Sigmoid colon (tissue), 7 donors: ENCODE measurements around the gene ACSM3. TPM values are rescaled to one million over a fixed set of nuclear protein-coding genes. Genes with fewer than 3 reads are reported as not detected.

Experiments used
- DNase-seq: peaks from one replicate; pipeline ENCODE4 v3.0.0-alpha.2; 2019
- H3K27ac ChIP-seq, 4 donors: fragments of 200-600 bp; sonication (generic); one replicate each; pipeline ENCODE4 v1.5.1; 2016 to 2019; ENCODE audit warnings: mild to moderate bottlenecking in 1 of 4
- H3K27me3 ChIP-seq, 3 donors: fragments of 200-600 bp; sonication (generic); one replicate each; pipeline ENCODE4 v1.5.1; 2019; ENCODE audit warnings: mild to moderate bottlenecking in 1 of 3
- H3K36me3 ChIP-seq, 4 donors: fragments of 200-600 bp; sonication (generic); one replicate each; pipeline ENCODE4 v1.5.1; 2016 to 2019
- H3K4me1 ChIP-seq, 4 donors: fragments of 200-600 bp; sonication (generic); one replicate each; pipeline ENCODE4 v1.5.1; 2017 to 2019
- H3K4me3 ChIP-seq, 4 donors: fragments of 200-600 bp; sonication (generic); one replicate each; pipeline ENCODE4 v1.5.1; 2017 to 2019; ENCODE audit warnings: mild to moderate bottlenecking in 2 of 4, moderate library complexity in 1 of 4
- H3K9me3 ChIP-seq, 4 donors: fragments of 200-600 bp in 3 of 4; sonication (generic) in 3 of 4; one replicate each; pipeline versions ENCODE4 v1.5.1 to v1.6.1; 2013 to 2019
- EP300 ChIP-seq, 4 donors: sonication (generic); formaldehyde crosslinking; IDR thresholded peaks; one replicate each; pipeline ENCODE4 v1.6.1; 2017; ENCODE audit warnings: antibody characterized with exemption in 4 of 4
- POLR2A ChIP-seq, 2 donors: fragments of 450-650 bp; IDR thresholded peaks; one replicate each; pipeline ENCODE4 v1.6.1; 2016; ENCODE audit warnings: antibody characterized with exemption in 2 of 2, mild to moderate bottlenecking in 2 of 2, moderate library complexity in 2 of 2
- POLR2AphosphoS5 ChIP-seq, 4 donors: sonication (generic); formaldehyde crosslinking; IDR thresholded peaks; one replicate each; pipeline ENCODE4 v1.6.1; 2017; ENCODE audit warnings: antibody characterized with exemption in 4 of 4
- WGBS, 2 donors: extraction: QIAGEN DNeasy Blood & Tissue Kit; methylation state at CpG; one replicate each; pipeline ENCODE4 v1.1.7; 2013; 5-methylcytosine and 5-hydroxymethylcytosine counted together
- intact Hi-C: fragments of 100-400 bp; cut with DNase I; formaldehyde crosslinking; loops from one replicate; pipeline ENCODE4 v1.15.1; 2023
- polyA plus RNA-seq, 3 donors: library from polyadenylated mRNA; stranded (reverse); fragments of 200-250 nt; gene quantifications; one replicate each; pipeline ENCODE4 v1.2.3, GENCODE V29; 2013
- total RNA-seq, 4 donors: library from RNA; depleted of rRNA; stranded (reverse); fragments of >200 nt; gene quantifications; one replicate each; pipeline ENCODE4 v1.1.0, GENCODE V29; 2016
- TF ChIP-seq, protein P1 (sequence below), 4 experiments: fragments of 450-650 bp in 3 of 4; fragments of 200-600 bp in 1 of 4; IDR thresholded peaks; one replicate each; pipeline ENCODE4 v1.5.1; 2016 to 2019; ENCODE audit warnings: antibody characterized with exemption in 4 of 4, mild to moderate bottlenecking in 3 of 4, moderate library complexity in 2 of 4
- donor health status: healthy with polysubstance abuse.
- donor health status: Bipolar disorder and iron deficiency.
- donor health status: healthy.

Gene ACSM3
- total and polyA plus RNA-seq, 7 donors: 12.5 to 25.7 (median 16.2) TPM

DNA sequence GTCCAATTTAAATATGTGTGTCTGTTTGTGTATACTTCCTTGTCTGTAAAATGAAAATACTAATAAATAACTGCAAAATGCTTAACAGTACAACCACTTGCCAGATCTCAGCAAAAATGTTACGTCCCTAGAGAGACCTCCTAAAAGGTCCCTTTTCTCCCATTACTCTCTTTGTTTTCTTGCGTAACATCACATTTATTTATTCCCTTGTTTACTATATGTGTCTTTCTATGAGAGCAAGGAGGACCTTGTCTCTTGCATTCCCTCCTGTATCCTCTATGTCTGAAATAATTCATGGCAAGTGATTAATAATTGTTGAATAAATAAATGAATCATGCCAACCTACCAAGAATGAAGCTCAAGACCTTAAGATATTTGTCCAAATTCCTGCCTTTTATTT lies 1.9 kb downstream of the ACSM3 start:
- Histone ChIP-seq H3K27ac (no peak overlapping the region), H3K4me1 (peaks cover 0 to 3% (median 0%) of the 10 kb centered on the region in 4 donors), H3K27me3 (no peaks in the 10 kb centered on the region), H3K36me3 (no peaks in the 10 kb centered on the region), H3K9me3 (no peaks in the 10 kb centered on the region), H3K4me3 (no peak overlapping the region)
- DNase-seq: no peak
- TF ChIP-seq EP300 (IDR thresholded peaks at IDR 0.05) (no peak), POLR2AphosphoS5 (IDR thresholded peaks at IDR 0.05) (no peak), POLR2A (IDR thresholded peaks at IDR 0.05) (no peak)
- TF ChIP-seq, protein P1, sequence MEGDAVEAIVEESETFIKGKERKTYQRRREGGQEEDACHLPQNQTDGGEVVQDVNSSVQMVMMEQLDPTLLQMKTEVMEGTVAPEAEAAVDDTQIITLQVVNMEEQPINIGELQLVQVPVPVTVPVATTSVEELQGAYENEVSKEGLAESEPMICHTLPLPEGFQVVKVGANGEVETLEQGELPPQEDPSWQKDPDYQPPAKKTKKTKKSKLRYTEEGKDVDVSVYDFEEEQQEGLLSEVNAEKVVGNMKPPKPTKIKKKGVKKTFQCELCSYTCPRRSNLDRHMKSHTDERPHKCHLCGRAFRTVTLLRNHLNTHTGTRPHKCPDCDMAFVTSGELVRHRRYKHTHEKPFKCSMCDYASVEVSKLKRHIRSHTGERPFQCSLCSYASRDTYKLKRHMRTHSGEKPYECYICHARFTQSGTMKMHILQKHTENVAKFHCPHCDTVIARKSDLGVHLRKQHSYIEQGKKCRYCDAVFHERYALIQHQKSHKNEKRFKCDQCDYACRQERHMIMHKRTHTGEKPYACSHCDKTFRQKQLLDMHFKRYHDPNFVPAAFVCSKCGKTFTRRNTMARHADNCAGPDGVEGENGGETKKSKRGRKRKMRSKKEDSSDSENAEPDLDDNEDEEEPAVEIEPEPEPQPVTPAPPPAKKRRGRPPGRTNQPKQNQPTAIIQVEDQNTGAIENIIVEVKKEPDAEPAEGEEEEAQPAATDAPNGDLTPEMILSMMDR (IDR thresholded peaks at IDR 0.05): no peak
- 78 to 86% methylated on average over 2 of the region's 2 CpGs for WGBS, 2 donors
- intact Hi-C loops: no loop called here

DNA sequence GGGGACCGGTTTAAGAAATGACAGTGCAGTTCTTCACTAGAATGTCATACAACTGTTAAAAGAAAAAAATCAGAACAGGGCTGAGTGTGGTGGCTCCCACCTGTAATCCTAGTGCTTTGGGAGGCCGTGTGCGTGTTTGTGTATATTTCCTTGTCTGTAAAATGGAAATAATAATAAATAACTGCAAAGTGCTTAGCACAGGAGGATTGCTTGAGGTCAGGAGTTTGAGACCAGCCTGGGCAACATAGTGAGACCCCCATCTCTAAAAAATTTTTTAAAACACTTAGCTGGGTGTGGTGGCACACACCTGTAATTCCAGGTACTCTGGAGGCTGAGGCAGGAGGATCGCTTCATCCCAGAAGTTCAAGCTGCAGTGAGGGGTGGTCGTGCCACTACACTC lies 2.5 kb downstream of the ACSM3 start:
- no peaks in the 10 kb centered on the region for H3K36me3 ChIP-seq
- TF ChIP-seq EP300 (IDR thresholded peaks at IDR 0.05): no peak
- TF ChIP-seq, protein P1 (IDR thresholded peaks at IDR 0.05): no peak
- TF ChIP-seq POLR2A (IDR thresholded peaks at IDR 0.05): no peak
- TF ChIP-seq POLR2AphosphoS5 (IDR thresholded peaks at IDR 0.05): no peak
- intact Hi-C loops: no loop called here
- 86 to 92% methylated on average over 5 of the region's 5 CpGs for WGBS, 2 donors
- peaks cover 0 to 3% (median 0%) of the 10 kb centered on the region in 4 donors for H3K4me1 ChIP-seq
- H3K9me3 ChIP-seq: no peaks in the 10 kb centered on the region
- no peak overlapping the region for H3K27ac ChIP-seq
- DNase-seq: no peak
- no peak overlapping the region for H3K4me3 ChIP-seq
- H3K27me3 ChIP-seq: no peaks in the 10 kb centered on the region

DNA sequence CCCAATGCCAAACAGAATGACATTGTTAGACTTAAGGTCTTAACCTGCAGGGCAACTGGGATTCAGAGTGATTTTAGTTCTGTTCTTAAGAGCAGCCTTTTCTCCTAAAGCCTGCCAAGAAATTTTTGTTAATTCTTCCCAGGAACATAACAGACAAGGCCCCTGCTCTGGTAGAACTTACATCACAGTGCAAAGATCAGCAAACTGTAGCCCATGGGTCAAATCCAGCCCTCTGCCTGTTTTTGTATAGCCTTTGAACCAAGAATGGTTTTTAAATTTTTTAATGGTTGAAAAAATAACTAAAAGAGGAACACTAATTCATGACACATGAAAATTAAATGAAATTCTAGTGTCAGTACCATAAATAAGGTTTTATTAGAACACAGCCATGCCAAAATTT lies 3.8 kb downstream of the ACSM3 start:
- no peak overlapping the region for H3K27ac ChIP-seq
- DNase-seq: no peak

DNA sequence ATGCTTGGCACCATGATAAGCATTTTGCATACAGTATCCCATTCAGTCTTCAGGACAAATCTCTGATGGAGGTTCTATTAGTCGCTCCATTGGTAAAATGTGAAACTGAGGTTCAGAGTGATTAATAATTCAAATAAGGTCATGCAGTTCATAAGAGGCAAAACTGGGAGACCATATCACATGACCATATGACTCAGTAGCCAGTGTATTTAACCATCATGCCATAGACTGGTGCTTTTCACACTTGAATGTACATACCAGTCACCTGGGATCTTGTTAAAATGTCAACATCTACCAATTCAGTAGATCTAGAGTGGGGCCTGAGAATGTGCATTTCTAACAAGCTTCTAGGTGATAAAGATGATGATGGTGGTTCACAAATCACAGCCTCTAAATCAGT lies 4.3 kb downstream of the ACSM3 start:
- no peak for DNase-seq
- WGBS, 2 donors: 93 to 100% methylated on average over 1 of the region's 1 CpG

More for the DNA sequence above, 3.8 kb downstream of the ACSM3 start:
- H3K36me3 ChIP-seq: no peaks in the 10 kb centered on the region
- intact Hi-C loops: no loop called here
- TF ChIP-seq POLR2AphosphoS5 (IDR thresholded peaks at IDR 0.05) (no peak), EP300 (IDR thresholded peaks at IDR 0.05) (no peak), POLR2A (IDR thresholded peaks at IDR 0.05) (no peak)
- TF ChIP-seq, protein P1 (IDR thresholded peaks at IDR 0.05): no peak
- H3K27me3 ChIP-seq: no peaks in the 10 kb centered on the region
- H3K4me3 ChIP-seq: no peak overlapping the region
- peaks cover 0 to 3% (median 0%) of the 10 kb centered on the region in 4 donors for H3K4me1 ChIP-seq
- no peaks in the 10 kb centered on the region for H3K9me3 ChIP-seq

More for the DNA sequence above, 4.3 kb downstream of the ACSM3 start:
- Histone ChIP-seq H3K27me3 (no peaks in the 10 kb centered on the region), H3K4me1 (peaks cover 0 to 3% (median 0%) of the 10 kb centered on the region in 4 donors), H3K4me3 (no peak overlapping the region), H3K36me3 (no peaks in the 10 kb centered on the region), H3K9me3 (no peaks in the 10 kb centered on the region), H3K27ac (no peak overlapping the region)
- no peak for TF ChIP-seq POLR2AphosphoS5 (IDR thresholded peaks at IDR 0.05)
- TF ChIP-seq POLR2A (IDR thresholded peaks at IDR 0.05): no peak
- TF ChIP-seq EP300 (IDR thresholded peaks at IDR 0.05): no peak
- TF ChIP-seq, protein P1 (IDR thresholded peaks at IDR 0.05): no peak
- intact Hi-C loops: no loop called here
